ENCODE data around the gene RAI1. TPM values are rescaled to one million over a fixed set of nuclear protein-coding genes. Genes with fewer than 3 reads are reported as not detected.

RAI1 gene
- total RNA-seq, 8 experiments from 2014 or later = 5.4 to 32.0 (median 20.4) TPM

DNA sequence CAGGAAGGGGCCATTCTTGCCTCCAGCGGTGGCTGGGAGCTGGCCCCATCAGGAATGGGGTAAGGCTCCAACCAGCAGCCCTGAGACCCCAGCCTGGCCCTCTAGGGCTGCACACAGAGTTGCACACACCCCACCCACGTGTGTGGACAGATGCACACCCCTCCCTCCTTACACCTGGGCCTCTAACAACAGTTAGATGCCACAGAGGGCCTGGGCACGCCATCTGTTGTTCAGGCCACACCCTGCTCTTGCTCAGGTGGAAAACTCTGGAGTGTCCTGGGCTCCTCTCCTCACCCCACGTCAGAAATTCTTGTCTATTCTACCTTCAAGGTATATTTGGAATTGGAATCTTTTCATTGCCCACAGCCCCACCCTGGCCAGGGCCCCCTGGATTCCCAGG is 13.3 kb upstream of the RAI1 start:
- WGBS, 10 experiments = 100% methylated on average over 1 of the region's 4 CpGs; no CpG with 5 or more reads in 8 of the 10 experiments
- no peak overlapping the region for H3K4me3 ChIP-seq
- no peak for ATAC-seq (replicated peaks in 6 of 8)
- H3K4me1 ChIP-seq (replicated peaks in 1 of 2) = peaks cover 28 to 30% of the 10 kb centered on the region in 2 donors
- in situ Hi-C loops (cut with MboI; ENCODE audit: low pct_unique_long_range_greater_than_20kb in 2 of 9, low sequenced_read_pairs in 9 of 9, unreplicated experiment in 9 of 9) = no loop called here
- peak overlapping the region in 1 of 2 donors; percentile 36 for H3K27ac ChIP-seq

DNA sequence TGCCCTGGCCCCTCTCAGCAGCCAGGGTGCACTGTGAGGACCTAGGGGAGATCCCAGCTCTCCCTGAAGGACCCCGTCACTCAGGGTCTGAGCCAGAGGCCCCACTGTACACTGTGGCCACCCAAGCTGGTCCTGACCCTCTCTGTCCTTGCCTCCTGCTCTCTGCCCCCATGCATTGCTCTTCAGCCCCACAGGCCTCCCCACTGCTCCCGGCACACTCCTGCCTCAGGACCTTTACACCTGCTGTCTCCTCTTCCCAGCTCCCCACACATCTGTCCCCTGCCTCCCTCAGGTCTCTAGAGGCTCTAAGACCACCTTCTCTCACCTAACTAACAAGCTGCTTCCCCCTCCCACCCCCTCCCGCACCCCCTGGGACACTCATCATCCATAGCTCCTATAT is 12.9 kb upstream of the RAI1 start:
- Histone ChIP-seq H3K27ac (peak overlapping the region in 1 of 2 donors; percentile 36), H3K4me1 (replicated peaks in 1 of 2) (peaks cover 26% of the 10 kb centered on the region in 2 donors), H3K4me3 (no peak overlapping the region)
- in situ Hi-C loops (cut with MboI; ENCODE audit: low pct_unique_long_range_greater_than_20kb in 2 of 9, low sequenced_read_pairs in 9 of 9, unreplicated experiment in 9 of 9) = no loop called here
- no CpG with 5 or more reads among the region's 3 CpGs for WGBS, 10 experiments
- no peak for ATAC-seq (replicated peaks in 6 of 8)

DNA sequence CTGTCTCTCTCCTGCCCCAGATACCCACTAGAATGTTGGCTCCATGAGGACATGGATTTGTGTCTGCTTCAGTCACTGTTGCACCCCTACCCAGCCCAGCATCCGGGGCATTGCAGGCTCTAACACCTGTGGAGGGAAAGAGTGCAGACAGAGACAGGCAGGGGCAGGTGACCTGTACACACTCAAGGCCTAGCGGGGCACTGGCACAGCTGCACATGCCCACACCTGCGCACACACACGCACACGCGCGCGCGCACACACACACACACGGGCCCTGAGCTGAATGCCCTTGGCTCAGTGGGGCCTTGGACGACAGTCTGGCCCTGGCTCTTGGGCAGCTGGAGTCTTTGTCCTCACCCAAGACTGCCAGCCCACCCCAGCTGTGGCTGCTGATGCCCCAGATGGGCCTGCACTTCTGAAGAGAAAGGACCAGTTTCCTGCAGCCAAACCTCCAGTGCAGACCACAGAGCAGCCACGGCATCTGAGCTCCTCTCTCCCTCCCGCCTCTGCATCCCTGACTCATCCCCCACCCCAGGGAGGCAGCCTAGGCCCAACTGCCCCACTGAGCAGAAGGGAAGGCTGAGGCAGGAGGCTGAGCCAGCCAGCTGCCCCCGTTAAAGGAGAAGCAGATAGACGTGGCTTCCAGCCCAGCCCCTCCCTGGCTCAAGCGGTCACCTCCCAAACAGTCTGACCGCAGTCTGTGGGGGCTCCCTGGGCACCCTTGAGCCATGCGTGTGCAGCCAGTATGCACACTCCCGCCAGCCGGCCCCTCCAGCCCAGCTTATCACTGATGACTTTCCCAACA is 12.3 kb upstream of the RAI1 start:
- in situ Hi-C loops (cut with MboI; ENCODE audit: low pct_unique_long_range_greater_than_20kb in 2 of 9, low sequenced_read_pairs in 9 of 9, unreplicated experiment in 9 of 9) = no loop called here
- WGBS, 10 experiments = 40 to 80% (median 68%) methylated on average over 1 to 7 of the region's 20 CpGs; no CpG with 5 or more reads in 7 of the 10 experiments

DNA sequence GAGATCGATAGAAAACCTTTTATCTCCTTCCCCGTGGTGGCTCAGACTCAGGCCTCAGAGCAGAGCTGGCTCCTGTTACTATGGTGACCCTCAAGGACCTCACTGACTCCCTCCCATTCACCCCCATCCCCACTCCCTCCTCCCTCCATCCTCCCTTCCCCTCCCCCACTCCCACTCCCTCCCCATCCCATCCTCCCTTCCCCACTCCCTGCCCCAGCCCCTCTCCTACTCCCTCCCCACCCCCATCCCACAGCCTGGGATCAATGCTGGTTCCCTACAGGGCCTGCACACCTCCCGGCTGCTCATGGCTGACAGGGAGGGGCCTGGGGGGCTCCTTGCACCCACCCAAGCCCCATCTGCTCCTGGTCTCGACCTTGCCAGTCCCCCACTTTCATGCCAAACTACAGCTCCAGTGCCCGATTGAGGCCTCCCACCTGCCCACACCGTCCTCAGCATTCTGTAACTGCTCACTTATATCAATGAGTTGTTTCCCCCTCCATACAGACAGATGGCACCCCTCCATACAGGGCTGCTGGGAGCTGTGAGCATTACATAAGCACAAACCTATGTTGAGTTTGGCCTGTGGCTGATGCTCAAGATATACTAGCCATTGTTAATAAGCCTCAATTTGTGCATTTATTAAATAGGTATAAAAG is 11.6 kb upstream of the RAI1 start:
- Histone ChIP-seq H3K4me3 (no peak overlapping the region), H3K4me1 (replicated peaks in 1 of 2) (peaks cover 23 to 26% of the 10 kb centered on the region in 2 donors), H3K27ac (peak overlapping the region; percentile 66 to 75)
- WGBS, 10 experiments = 13 to 80% (median 38%) methylated on average over 1 to 3 of the region's 6 CpGs; no CpG with 5 or more reads in 7 of the 10 experiments
- peak in 5 of 8 experiments; percentile 90 to 94 (median 91) for ATAC-seq (replicated peaks in 6 of 8)
- in situ Hi-C loops (cut with MboI; ENCODE audit: low pct_unique_long_range_greater_than_20kb in 2 of 9, low sequenced_read_pairs in 9 of 9, unreplicated experiment in 9 of 9) = loop anchor here in 1 of 9 experiments (10.0 kb wide), 1 partner anchor 355 kb away; no protein-coding TSS in a partner anchor

More for the DNA sequence above, 12.3 kb upstream of the RAI1 start:
- Histone ChIP-seq H3K4me1 (replicated peaks in 1 of 2) (peaks cover 23 to 26% of the 10 kb centered on the region in 2 donors), H3K27ac (peak overlapping the region; percentile 56 to 81), H3K4me3 (no peak overlapping the region)
- ATAC-seq (replicated peaks in 6 of 8) = peak in 1 of 8 experiments; percentile 40

DNA sequence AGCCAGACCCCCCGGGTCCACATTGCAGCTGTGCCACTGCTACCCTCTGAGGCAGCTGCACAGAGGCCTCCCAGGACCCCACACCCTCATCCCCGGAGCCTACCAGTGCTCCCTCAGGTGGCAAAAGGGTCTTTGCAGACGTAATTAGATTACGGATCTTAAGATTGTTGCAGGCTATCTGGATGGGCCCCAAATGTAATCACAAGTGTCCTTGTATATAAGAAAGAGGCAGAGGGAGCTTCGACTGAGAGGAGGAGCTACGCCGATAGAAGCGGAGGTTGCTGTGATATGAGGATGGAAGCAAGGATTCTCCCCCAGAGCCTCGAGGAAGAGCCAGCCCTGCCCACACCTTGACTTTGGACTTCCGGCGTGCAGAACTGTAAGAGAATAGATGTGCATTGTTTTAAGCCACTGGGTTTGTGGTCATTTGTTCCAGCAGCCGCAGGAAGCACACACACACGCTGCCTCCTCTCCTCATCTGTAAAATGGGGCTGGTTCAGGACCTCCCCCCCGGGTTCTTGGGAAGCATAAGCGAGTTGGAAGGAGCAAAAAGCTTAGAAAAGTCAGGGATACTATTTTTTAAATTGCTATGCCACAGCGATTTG is 10.5 kb upstream of the RAI1 start:
- ATAC-seq (replicated peaks in 6 of 8) = no peak
- 10 to 93% (median 59%) methylated on average over 1 to 11 of the region's 16 CpGs for WGBS, 10 experiments
- in situ Hi-C loops (cut with MboI; ENCODE audit: low pct_unique_long_range_greater_than_20kb in 2 of 9, low sequenced_read_pairs in 9 of 9, unreplicated experiment in 9 of 9) = loop anchor here in 1 of 9 experiments (10.0 kb wide), 1 partner anchor 354 kb away; no protein-coding TSS in a partner anchor
- Histone ChIP-seq H3K4me1 (replicated peaks in 1 of 2) (peaks cover 26 to 27% of the 10 kb centered on the region in 2 donors), H3K4me3 (no peak overlapping the region), H3K27ac (peak overlapping the region; percentile 5 to 75)

DNA sequence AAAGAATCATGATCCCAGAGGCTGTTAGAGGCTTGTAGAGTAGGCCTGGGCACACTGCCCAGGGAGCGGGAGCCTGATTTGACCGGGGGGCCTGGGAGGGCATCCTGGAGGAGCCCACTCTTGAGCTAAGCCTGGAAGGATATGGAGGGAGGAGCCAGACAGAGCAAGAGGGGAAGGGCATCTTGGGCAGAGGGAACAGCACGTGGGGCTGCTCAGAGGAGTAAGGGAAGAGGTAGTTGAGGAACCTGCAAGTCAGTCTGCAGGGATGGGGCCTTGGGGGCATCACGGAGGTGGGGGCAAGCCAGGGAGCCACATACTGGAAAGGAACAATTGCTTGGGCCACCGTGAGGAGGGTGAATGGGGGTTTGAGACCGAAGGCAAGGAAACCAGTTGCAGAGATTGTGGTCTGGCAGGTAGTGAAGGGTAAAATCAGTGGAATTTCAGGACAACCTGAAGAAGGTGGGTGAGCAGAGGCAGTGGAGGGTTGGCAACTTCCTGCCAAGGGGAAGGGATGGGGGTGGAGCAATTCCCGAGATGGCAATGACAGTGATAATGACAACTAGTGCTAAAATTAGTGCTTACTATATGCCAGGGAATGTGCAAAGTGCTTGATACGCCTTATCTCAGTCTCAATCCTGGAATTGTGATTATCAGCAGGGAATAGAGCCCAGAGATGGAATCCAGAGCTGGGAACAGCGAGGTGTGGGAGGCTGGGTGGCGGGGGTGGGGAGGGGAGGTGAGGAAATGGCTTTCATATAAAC is 9.7 kb upstream of the RAI1 start:
- ATAC-seq (replicated peaks in 6 of 8) = no peak
- Histone ChIP-seq H3K27ac (no peak overlapping the region), H3K4me3 (no peak overlapping the region), H3K4me1 (replicated peaks in 1 of 2) (peaks cover 33 to 34% of the 10 kb centered on the region in 2 donors)
- WGBS, 10 experiments = 40 to 93% (median 52%) methylated on average over 2 to 3 of the region's 10 CpGs; no CpG with 5 or more reads in 5 of the 10 experiments
- in situ Hi-C loops (cut with MboI; ENCODE audit: low pct_unique_long_range_greater_than_20kb in 2 of 9, low sequenced_read_pairs in 9 of 9, unreplicated experiment in 9 of 9) = loop anchor here in 1 of 9 experiments (10.0 kb wide), 1 partner anchor 353 kb away; no protein-coding TSS in a partner anchor

DNA sequence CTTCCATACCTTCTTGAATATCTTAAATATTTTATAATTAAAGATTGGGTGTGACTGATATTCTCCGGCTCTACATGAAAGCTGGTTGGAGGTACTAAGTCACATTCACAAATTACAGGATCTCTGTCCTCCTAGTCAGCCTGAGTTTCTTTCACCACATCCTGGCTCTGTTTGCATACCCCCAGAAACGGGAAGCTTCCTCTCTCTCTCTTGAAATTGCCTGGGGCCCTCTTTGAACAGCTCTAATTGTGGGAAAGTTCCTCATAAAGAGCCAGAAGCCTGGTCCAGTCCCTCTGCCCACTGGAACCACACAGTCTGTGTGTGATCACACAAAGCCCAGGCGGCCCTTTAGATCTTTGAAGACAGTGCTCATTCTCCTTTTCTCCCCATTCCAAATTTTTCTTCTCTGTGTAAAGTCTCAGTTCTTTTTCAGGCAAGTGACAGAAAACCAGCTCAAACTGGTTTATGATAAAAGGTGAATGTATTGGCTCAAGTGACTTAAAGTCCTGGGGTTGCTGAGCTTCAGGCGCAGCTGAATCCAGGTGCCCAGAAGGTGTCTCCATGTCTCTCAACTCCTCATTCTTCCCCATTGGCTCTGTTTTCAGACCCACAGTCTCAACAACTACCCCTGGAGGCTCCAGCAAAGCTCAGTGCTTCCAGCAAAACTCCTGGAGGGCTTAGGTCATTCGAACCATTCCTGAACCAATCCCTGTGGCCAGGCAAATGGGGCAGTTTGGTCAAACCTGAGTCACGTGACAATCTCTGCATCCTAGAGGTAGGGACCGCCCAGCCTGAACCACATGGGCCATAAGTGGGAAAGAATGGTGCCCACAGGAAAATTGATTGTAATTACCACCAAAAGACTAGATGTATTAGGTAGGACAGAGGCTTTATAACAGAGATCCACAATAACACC is 8.5 kb upstream of the RAI1 start:
- WGBS, 10 experiments = 0 to 100% (median 83%) methylated on average over 1 to 5 of the region's 7 CpGs; no CpG with 5 or more reads in 2 of the 10 experiments
- peaks cover 33 to 34% of the 10 kb centered on the region in 2 donors for H3K4me1 ChIP-seq (replicated peaks in 1 of 2)
- no peak for ATAC-seq (replicated peaks in 6 of 8)

DNA sequence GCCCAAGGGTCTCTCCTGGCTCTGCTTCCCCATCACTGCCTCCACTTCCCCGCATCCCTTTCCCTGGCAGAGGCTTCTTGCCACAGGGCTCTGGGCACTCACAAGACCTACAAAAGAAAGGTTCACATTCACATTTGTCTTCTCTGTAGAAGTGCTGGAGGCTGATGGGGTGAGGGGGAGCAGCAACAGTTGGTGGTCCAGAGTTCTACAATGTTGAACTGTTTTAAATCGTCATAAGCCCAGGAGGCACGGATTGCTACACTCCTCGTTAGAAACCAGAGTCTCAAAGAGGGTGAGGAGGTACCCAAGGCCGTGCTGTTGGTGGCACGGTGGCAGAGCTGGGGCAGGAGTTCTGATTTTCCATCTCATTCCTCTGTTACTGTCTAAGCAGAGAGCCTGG is 5.8 kb upstream of the RAI1 start:
- WGBS, 10 experiments = 27 to 88% (median 69%) methylated on average over 1 to 5 of the region's 6 CpGs; no CpG with 5 or more reads in 3 of the 10 experiments
- Histone ChIP-seq H3K4me1 (replicated peaks in 1 of 2) (peaks cover 11 to 13% of the 10 kb centered on the region in 2 donors), H3K27ac (no peak overlapping the region), H3K4me3 (no peak overlapping the region)
- no peak for ATAC-seq (replicated peaks in 6 of 8)
- in situ Hi-C loops (cut with MboI; ENCODE audit: low pct_unique_long_range_greater_than_20kb in 2 of 9, low sequenced_read_pairs in 9 of 9, unreplicated experiment in 9 of 9) = loop anchor here in 7 of 9 experiments (10.0 to 25.0 kb wide), 4 partner anchors 187 to 362 kb away; partner anchors contain the start of genes ATPAF2 (in 4 of the 7) and GID4 (in 4 of the 7)

More for the DNA sequence above, 8.5 kb upstream of the RAI1 start:
- Histone ChIP-seq H3K4me3 (no peak overlapping the region), H3K27ac (no peak overlapping the region)
- in situ Hi-C loops (cut with MboI; ENCODE audit: low pct_unique_long_range_greater_than_20kb in 2 of 9, low sequenced_read_pairs in 9 of 9, unreplicated experiment in 9 of 9) = loop anchor here in 1 of 9 experiments (10.0 kb wide), 1 partner anchor 352 kb away; no protein-coding TSS in a partner anchor

DNA sequence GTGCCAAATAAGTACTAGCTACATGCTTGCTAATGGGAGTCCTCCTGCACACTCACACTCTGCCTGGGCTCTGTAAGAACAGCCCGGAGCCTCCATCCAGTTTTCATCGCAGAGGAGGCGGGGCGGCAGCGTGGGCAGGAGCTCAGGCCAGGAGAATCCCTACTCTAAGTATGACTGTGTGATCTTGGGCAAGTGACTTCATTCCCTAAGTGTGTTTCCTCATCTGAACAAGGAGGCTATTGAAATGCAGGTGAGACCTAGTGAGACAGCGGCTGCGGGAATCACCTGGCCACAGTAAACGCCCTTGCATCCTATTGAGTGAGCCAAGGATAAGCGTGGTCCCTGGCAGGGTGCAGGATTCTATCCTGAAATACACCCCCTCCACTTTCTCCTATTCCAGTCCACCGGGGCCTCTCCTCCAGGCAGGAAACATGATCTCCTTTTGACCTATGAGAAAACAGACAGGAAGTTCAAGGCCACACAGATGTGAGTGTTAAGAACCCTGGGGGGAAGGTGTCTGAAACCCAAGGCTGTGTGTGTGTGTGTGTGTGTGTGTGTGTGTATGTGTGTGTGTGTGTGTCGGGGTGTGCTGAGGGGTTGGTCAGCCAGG is 5.2 kb upstream of the RAI1 start:
- ATAC-seq (replicated peaks in 6 of 8) = peak in 7 of 8 experiments; percentile 22 to 57 (median 50)
- WGBS, 10 experiments = 0 to 76% (median 60%) methylated on average over 1 to 4 of the region's 11 CpGs; no CpG with 5 or more reads in 4 of the 10 experiments
- H3K27ac ChIP-seq = peak overlapping the region in 1 of 2 donors; percentile 26
- in situ Hi-C loops (cut with MboI; ENCODE audit: low pct_unique_long_range_greater_than_20kb in 2 of 9, low sequenced_read_pairs in 9 of 9, unreplicated experiment in 9 of 9) = loop anchor here in 7 of 9 experiments (10.0 to 25.0 kb wide), 4 partner anchors 186 to 361 kb away; partner anchors contain the start of genes ATPAF2 (in 4 of the 7) and GID4 (in 4 of the 7)
- peaks cover 8 to 13% of the 10 kb centered on the region in 2 donors for H3K4me1 ChIP-seq (replicated peaks in 1 of 2)
- H3K4me3 ChIP-seq = no peak overlapping the region

DNA sequence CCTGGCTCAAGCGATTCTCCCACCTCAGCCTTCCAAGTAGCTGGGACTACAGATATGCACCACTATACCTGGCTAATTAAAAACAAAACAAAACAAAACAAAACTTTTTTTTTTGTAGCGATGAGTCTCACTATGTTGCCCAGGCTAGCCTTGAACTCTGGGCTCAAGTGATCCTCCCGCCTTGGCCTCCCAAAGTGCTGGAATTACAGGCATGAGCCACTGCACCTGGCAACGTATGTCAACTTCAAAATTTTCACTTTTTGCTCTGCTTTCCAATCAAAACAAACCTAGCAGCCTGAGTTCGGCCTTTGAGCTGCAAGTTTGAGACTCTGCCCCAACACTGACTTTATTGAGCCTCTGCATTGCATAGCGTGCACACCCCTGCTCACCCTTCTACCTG is 4.5 kb upstream of the RAI1 start:
- no peak overlapping the region for H3K4me3 ChIP-seq
- 83 to 100% (median 90%) methylated on average over 1 to 5 of the region's 6 CpGs; no CpG with 5 or more reads in 1 of the 10 experiments for WGBS, 10 experiments
- ATAC-seq (replicated peaks in 6 of 8) = no peak
- in situ Hi-C loops (cut with MboI; ENCODE audit: low pct_unique_long_range_greater_than_20kb in 2 of 9, low sequenced_read_pairs in 9 of 9, unreplicated experiment in 9 of 9) = loop anchor here in 7 of 9 experiments (10.0 to 25.0 kb wide), 4 partner anchors 186 to 361 kb away; partner anchors contain the start of genes ATPAF2 (in 4 of the 7) and GID4 (in 4 of the 7)
- H3K4me1 ChIP-seq (replicated peaks in 1 of 2) = peaks cover 8 to 13% of the 10 kb centered on the region in 2 donors
- H3K27ac ChIP-seq = no peak overlapping the region

Data from motor neuron (in vitro differentiated cells).